Measurements from ENCODE around the gene ADGRD1. TPM values are rescaled to one million over a fixed set of nuclear protein-coding genes. Genes with fewer than 3 reads are reported as not detected.

The ADGRD1 gene
- total and polyA plus RNA-seq, 8 donors: 25.6 to 167 (median 33.4) TPM

DNA sequence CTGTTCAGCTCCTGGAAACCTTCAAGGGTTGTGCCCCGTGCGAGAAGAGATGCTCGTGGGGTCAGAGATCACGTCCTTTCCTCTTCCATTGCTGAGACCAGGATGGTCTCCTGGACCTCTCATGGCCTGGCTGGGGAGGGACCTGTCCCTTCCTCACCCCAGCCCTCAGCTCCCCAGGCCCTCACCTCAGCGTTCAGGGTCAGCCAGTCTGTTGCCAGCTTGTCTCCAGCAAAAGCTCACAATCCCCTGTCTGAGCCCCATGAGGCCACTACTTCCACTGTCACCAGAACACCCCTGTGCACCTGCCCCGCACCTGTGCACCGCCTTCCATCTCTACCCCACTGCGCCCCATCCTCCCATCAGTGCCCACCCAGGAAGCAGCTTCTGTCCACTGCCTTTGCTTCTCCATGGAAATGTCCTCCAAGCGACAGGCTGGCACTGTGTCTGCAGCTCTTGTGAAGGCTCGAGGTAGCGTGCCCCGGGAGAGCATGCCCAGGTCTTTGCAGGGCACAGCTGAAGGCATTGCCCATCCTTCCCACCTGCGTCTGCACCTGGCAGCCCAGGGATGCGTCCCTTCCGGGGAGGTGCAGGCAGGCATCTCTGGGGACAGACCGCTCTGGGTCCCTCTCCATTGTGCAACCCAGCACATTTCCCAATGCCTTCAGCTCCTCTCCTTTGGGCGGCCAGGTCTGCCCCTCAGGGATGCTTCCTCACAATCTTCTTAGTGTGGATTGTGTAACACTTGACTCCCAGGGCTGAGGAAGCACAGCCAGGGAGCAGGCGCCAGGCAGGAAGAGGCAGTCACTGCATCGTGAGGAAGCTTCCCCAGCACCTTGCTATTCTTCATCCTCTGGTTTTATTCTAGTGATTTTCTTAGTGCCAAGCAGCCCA is 179.6 kb downstream of the ADGRD1 start:
- DNase-seq: no peak
- no peak for ATAC-seq
- H3K4me1 ChIP-seq: no peaks in the 10 kb centered on the region
- intact Hi-C loops (cut with DNase I): loop anchor here in 1 of 2 donors (10.0 kb wide), 1 partner anchor 218 kb away; no protein-coding TSS in a partner anchor
- peaks cover 0 to 8% of the 10 kb centered on the region in 2 donors for H3K36me3 ChIP-seq
- H3K4me3 ChIP-seq: no peak overlapping the region
- TF ChIP-seq, protein P1, sequence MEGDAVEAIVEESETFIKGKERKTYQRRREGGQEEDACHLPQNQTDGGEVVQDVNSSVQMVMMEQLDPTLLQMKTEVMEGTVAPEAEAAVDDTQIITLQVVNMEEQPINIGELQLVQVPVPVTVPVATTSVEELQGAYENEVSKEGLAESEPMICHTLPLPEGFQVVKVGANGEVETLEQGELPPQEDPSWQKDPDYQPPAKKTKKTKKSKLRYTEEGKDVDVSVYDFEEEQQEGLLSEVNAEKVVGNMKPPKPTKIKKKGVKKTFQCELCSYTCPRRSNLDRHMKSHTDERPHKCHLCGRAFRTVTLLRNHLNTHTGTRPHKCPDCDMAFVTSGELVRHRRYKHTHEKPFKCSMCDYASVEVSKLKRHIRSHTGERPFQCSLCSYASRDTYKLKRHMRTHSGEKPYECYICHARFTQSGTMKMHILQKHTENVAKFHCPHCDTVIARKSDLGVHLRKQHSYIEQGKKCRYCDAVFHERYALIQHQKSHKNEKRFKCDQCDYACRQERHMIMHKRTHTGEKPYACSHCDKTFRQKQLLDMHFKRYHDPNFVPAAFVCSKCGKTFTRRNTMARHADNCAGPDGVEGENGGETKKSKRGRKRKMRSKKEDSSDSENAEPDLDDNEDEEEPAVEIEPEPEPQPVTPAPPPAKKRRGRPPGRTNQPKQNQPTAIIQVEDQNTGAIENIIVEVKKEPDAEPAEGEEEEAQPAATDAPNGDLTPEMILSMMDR (IDR thresholded peaks at IDR 0.05): no peak
- H3K27ac ChIP-seq: no peak overlapping the region
- H3K27me3 ChIP-seq: no peaks in the 10 kb centered on the region
- no peaks in the 10 kb centered on the region for H3K9me3 ChIP-seq

DNA sequence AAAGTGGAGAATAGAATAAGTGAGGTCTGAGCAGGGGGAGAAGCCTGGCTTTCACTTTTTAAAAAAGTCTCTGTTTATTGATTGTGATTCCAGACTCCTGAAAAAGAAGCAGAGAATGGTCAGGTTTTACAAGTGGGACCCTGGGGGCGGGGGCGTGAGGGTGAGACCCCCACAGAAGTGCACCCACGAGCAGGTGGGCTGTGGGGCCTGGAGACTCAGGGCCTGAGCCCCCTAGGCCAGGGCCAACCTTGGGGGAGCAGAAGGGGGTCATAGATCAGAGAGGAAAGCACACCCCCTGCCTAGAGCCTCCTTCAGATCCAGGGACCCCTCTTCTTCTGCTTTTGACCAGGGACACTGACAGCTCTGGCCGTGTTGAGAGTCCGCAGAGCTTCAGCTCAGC is 180.3 kb downstream of the ADGRD1 start:
- Histone ChIP-seq H3K27ac (no peak overlapping the region), H3K4me3 (no peak overlapping the region), H3K4me1 (no peaks in the 10 kb centered on the region), H3K36me3 (peaks cover 0 to 10% of the 10 kb centered on the region in 2 donors), H3K9me3 (no peaks in the 10 kb centered on the region), H3K27me3 (no peaks in the 10 kb centered on the region)
- ATAC-seq (no peak), DNase-seq (no peak)
- TF ChIP-seq, protein P1 (IDR thresholded peaks at IDR 0.05): no peak
- intact Hi-C loops (cut with DNase I): loop anchor here in 1 of 2 donors (10.0 kb wide), 1 partner anchor 219 kb away; no protein-coding TSS in a partner anchor

DNA sequence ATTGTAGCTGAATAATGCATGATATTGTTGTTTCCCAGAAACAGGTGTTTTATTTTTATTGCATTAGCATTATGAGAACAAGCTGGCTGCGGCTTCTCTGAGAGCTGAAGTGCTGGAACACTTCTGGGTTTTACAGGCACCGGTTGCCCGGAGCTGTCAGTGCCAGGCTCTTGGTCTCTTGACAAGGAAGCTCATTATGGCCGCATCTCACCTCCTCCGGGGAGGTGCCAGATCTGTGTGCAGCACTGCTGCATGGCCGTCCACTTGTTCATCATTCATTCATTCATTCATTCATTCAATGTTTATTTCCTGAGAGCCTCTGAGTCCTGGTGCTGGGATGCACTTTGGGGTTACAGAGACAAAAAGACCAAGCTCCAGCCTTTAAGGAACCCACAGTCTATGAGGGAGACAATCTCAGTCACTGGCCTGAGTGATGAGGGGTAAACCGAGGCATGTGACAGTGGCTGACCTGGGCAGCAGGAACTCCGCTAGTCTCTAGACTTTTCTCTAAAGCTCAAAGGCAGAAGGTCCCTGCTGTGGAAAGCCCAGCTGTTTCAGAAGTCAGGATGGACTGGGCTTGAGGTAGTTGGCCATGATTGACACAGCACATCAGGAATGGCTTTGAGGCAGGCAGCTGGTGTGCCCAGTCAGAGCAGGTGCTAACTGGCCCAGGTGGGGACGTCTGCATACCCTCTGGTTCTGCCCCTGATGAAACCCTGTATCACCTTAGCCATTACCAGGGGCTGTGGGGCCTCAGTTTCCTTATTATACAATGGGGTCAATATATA is 181.0 kb downstream of the ADGRD1 start:
- TF ChIP-seq, protein P1 (IDR thresholded peaks at IDR 0.05): no peak
- intact Hi-C loops (cut with DNase I): loop anchor here in 1 of 2 donors (10.0 kb wide), 1 partner anchor 220 kb away; no protein-coding TSS in a partner anchor
- Histone ChIP-seq H3K36me3 (peaks cover 0 to 15% of the 10 kb centered on the region in 2 donors), H3K27ac (no peak overlapping the region), H3K9me3 (no peaks in the 10 kb centered on the region), H3K4me1 (no peaks in the 10 kb centered on the region), H3K4me3 (no peak overlapping the region), H3K27me3 (no peaks in the 10 kb centered on the region)
- DNase-seq (no peak), ATAC-seq (no peak)

DNA sequence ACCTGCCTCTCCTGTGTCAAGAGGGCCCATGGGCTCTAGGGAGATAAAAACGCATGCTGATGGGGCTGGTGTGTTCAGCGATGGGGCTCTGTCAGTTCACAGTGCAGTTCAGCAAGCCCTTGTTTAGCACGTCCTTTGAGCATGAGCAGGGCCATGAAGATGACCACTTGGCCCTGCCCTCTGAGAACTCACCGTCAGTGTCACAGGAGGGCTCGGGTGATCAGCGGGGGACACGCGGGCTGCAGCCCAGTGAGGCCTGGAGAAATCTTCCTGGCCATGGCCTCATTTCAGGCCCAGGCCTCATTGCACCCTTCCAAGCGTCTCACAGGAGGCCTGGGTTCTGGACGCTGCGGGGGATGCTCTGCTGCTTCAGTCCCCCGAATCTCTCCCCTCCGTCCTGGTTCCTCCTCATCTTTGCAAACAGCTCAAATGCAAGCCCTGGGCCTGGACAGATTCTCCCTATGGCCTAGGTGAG is 181.6 kb downstream of the ADGRD1 start:
- Histone ChIP-seq H3K36me3 (peaks cover 0 to 16% of the 10 kb centered on the region in 2 donors), H3K27ac (no peak overlapping the region), H3K4me1 (no peaks in the 10 kb centered on the region), H3K9me3 (no peaks in the 10 kb centered on the region), H3K27me3 (no peaks in the 10 kb centered on the region), H3K4me3 (no peak overlapping the region)
- TF ChIP-seq, protein P1 (IDR thresholded peaks at IDR 0.05): no peak
- intact Hi-C loops (cut with DNase I): loop anchor here in 1 of 2 donors (10.0 kb wide), 1 partner anchor 221 kb away; no protein-coding TSS in a partner anchor
- DNase-seq (no peak), ATAC-seq (no peak)

Data from left lung (tissue), 10 donors.